Stimulated activated CD8-positive, alpha-beta memory T cell treated with anti-CD3 and anti-CD28 coated beads, Interleukin-7, amount 100 ng/mL, for 4 hours (primary cell): ENCODE measurements around the gene PAX6.

ENCODE experiments used
- DNase-seq, 2 donors: peaks; one replicate each; pipeline ENCODE4 v3.0.0-alpha.2; 2020; ENCODE audit warnings: low read depth in 2 of 2

Gene PAX6

GRCh38 chr11:31798057-31798553 lies 13.0 kb downstream of the PAX6 start:
- no peak for DNase-seq

GRCh38 chr11:31797190-31798056 lies 13.7 kb downstream of the PAX6 start:
- no peak for DNase-seq

- no peak for DNase-seq
These were observed 14.5 kb downstream of the PAX6 start for GRCh38 chr11:31796499-31797189.

- DNase-seq, result no peak
These were observed 15.2 kb downstream of the PAX6 start for GRCh38 chr11:31795706-31796498.

- no peak for DNase-seq
These were observed 16.6 kb downstream of the PAX6 start for GRCh38 chr11:31794548-31794947.

GRCh38 chr11:31793264-31793663 lies 17.9 kb downstream of the PAX6 start:
- DNase-seq, result no peak

GRCh38 chr11:31792456-31792855 lies 18.7 kb downstream of the PAX6 start:
- DNase-seq, result no peak

GRCh38 chr11:31792036-31792435 lies 19.1 kb downstream of the PAX6 start:
- no peak for DNase-seq

- no peak for DNase-seq
These were observed 20.5 kb downstream of the PAX6 start for GRCh38 chr11:31790649-31791048.

GRCh38 chr11:31788085-31788484 lies 23.0 kb downstream of the PAX6 start:
- DNase-seq, result no peak

GRCh38 chr11:31786996-31787685 lies 24.0 kb downstream of the PAX6 start:
- no peak for DNase-seq

- no peak for DNase-seq
These were observed 26.5 kb downstream of the PAX6 start for GRCh38 chr11:31784611-31785010.

GRCh38 chr11:31783252-31783651 lies 27.9 kb downstream of the PAX6 start:
- no peak for DNase-seq

- DNase-seq, result no peak
These were observed 28.9 kb downstream of the PAX6 start for GRCh38 chr11:31782257-31782656.

- DNase-seq, result no peak
These were observed 30.6 kb downstream of the PAX6 start for GRCh38 chr11:31780480-31780971.

- DNase-seq, result no peak
These were observed 31.0 kb downstream of the PAX6 start for GRCh38 chr11:31780078-31780477.

- DNase-seq, result no peak
These were observed 31.7 kb downstream of the PAX6 start for GRCh38 chr11:31779374-31779791.

GRCh38 chr11:31772412-31772811 lies 38.7 kb downstream of the PAX6 start:
- DNase-seq, result no peak

GRCh38 chr11:31770011-31770700 lies 41.0 kb downstream of the PAX6 start:
- DNase-seq, result no peak

- DNase-seq, result no peak
These were observed 42.1 kb downstream of the PAX6 start for GRCh38 chr11:31768749-31769640.
